ENCODE results near the gene SLC6A19. TPM values are rescaled to one million over a fixed set of nuclear protein-coding genes. Genes with fewer than 3 reads are reported as not detected.

The SLC6A19 gene
- total RNA-seq, 1 experiment from 2014 or later = 0.04 TPM

- TF ChIP-seq ARID4B (CRISPR knock-in tag; IDR thresholded peaks at IDR 0.05; ENCODE audit: borderline replicate concordance) (no peak), SMAD3 (CRISPR knock-in tag; IDR thresholded peaks at IDR 0.05; ENCODE audit: borderline replicate concordance) (no peak), ZNF396 (CRISPR knock-in tag; IDR thresholded peaks at IDR 0.05; ENCODE audit: borderline replicate concordance) (no peak)
- TF ChIP-seq, protein P1, sequence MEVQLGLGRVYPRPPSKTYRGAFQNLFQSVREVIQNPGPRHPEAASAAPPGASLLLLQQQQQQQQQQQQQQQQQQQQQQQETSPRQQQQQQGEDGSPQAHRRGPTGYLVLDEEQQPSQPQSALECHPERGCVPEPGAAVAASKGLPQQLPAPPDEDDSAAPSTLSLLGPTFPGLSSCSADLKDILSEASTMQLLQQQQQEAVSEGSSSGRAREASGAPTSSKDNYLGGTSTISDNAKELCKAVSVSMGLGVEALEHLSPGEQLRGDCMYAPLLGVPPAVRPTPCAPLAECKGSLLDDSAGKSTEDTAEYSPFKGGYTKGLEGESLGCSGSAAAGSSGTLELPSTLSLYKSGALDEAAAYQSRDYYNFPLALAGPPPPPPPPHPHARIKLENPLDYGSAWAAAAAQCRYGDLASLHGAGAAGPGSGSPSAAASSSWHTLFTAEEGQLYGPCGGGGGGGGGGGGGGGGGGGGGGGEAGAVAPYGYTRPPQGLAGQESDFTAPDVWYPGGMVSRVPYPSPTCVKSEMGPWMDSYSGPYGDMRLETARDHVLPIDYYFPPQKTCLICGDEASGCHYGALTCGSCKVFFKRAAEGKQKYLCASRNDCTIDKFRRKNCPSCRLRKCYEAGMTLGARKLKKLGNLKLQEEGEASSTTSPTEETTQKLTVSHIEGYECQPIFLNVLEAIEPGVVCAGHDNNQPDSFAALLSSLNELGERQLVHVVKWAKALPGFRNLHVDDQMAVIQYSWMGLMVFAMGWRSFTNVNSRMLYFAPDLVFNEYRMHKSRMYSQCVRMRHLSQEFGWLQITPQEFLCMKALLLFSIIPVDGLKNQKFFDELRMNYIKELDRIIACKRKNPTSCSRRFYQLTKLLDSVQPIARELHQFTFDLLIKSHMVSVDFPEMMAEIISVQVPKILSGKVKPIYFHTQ (CRISPR knock-in tag; IDR thresholded peaks at IDR 0.05) = no peak
Measured at GRCh38 chr5:1168796-1169195, 32.6 kb upstream of the SLC6A19 start (continued).

- Mint-ChIP-seq H3K4me1 (peaks cover 2% of the 10 kb centered on the region; the same call in 1 of the 2 replicates), H3K9me3 (no peaks in the 10 kb centered on the region), H3K4me3 (no peak overlapping the region), H3K27ac (no peak overlapping the region), H3K36me3 (no peaks in the 10 kb centered on the region), H3K27me3 (ENCODE audit: low read depth) (peaks cover 3% of the 10 kb centered on the region; the same call in 1 of the 2 replicates)
- TF ChIP-seq, protein P2, sequence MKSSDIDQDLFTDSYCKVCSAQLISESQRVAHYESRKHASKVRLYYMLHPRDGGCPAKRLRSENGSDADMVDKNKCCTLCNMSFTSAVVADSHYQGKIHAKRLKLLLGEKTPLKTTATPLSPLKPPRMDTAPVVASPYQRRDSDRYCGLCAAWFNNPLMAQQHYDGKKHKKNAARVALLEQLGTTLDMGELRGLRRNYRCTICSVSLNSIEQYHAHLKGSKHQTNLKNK (CRISPR knock-in tag; IDR thresholded peaks at IDR 0.05) = no peak
- TF ChIP-seq NR2C2 (CRISPR knock-in tag; IDR thresholded peaks at IDR 0.05) (no peak), JAZF1 (CRISPR knock-in tag; IDR thresholded peaks at IDR 0.05) (no peak), PREB (CRISPR knock-in tag; IDR thresholded peaks at IDR 0.05; ENCODE audit: borderline replicate concordance) (no peak), FOXP1 (CRISPR knock-in tag; IDR thresholded peaks at IDR 0.05; ENCODE audit: borderline replicate concordance) (no peak), NFYB (CRISPR knock-in tag; conservative IDR thresholded peaks at IDR 0.05; ENCODE audit: low read depth) (no peak), FOXK1 (CRISPR knock-in tag; IDR thresholded peaks at IDR 0.05) (no peak), SMAD3 (CRISPR knock-in tag; IDR thresholded peaks at IDR 0.05; ENCODE audit: borderline replicate concordance) (no peak), ZNF138 (CRISPR knock-in tag; conservative IDR thresholded peaks at IDR 0.05) (no peak), E2F5 (CRISPR knock-in tag; IDR thresholded peaks at IDR 0.05) (no peak), AFF4 (CRISPR knock-in tag; IDR thresholded peaks at IDR 0.05; ENCODE audit: borderline replicate concordance) (no peak), ATF3 (CRISPR knock-in tag; conservative IDR thresholded peaks at IDR 0.05) (no peak)
- TF ChIP-seq, protein P3, sequence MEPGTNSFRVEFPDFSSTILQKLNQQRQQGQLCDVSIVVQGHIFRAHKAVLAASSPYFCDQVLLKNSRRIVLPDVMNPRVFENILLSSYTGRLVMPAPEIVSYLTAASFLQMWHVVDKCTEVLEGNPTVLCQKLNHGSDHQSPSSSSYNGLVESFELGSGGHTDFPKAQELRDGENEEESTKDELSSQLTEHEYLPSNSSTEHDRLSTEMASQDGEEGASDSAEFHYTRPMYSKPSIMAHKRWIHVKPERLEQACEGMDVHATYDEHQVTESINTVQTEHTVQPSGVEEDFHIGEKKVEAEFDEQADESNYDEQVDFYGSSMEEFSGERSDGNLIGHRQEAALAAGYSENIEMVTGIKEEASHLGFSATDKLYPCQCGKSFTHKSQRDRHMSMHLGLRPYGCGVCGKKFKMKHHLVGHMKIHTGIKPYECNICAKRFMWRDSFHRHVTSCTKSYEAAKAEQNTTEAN (CRISPR knock-in tag; IDR thresholded peaks at IDR 0.05) = no peak
- no peak for DNase-seq (ENCODE audit: low spot score)
- ATAC-seq = no peak
- CTCF ChIA-PET = interaction anchor here (0.7 to 2.5 kb wide), 4 partner anchors 35 to 223 kb away, joined by 3 to 6 read pairs (median 5); no protein-coding TSS in a partner anchor
- POLR2A ChIA-PET = no interaction called here
Measured at GRCh38 chr5:1169211-1170115, 31.9 kb upstream of the SLC6A19 start.
